ENCODE data around the gene TOR1A.
A peak's percentile ranks its signal among the peaks of the same experiment; 100 is the strongest.

Gene TOR1A

GRCh38 chr9:129781981-129782380 is 42.0 kb downstream of the TOR1A start:
- TF ChIP-seq, protein P1, sequence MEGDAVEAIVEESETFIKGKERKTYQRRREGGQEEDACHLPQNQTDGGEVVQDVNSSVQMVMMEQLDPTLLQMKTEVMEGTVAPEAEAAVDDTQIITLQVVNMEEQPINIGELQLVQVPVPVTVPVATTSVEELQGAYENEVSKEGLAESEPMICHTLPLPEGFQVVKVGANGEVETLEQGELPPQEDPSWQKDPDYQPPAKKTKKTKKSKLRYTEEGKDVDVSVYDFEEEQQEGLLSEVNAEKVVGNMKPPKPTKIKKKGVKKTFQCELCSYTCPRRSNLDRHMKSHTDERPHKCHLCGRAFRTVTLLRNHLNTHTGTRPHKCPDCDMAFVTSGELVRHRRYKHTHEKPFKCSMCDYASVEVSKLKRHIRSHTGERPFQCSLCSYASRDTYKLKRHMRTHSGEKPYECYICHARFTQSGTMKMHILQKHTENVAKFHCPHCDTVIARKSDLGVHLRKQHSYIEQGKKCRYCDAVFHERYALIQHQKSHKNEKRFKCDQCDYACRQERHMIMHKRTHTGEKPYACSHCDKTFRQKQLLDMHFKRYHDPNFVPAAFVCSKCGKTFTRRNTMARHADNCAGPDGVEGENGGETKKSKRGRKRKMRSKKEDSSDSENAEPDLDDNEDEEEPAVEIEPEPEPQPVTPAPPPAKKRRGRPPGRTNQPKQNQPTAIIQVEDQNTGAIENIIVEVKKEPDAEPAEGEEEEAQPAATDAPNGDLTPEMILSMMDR (IDR thresholded peaks at IDR 0.05; ENCODE audit: low read length, missing control alignments) = no peak

GRCh38 chr9:129781131-129781530 is 42.8 kb downstream of the TOR1A start:
- no peak overlapping the region for H3K4me3 ChIP-seq (replicated peaks; ENCODE audit: low read depth, low read length)
- TF ChIP-seq, protein P1 (IDR thresholded peaks at IDR 0.05; ENCODE audit: low read length, missing control alignments) = no peak
- no peak for DNase-seq (ENCODE audit: low read depth)

More at GRCh38 chr9:129781981-129782380, 42.0 kb downstream of the TOR1A start:
- H3K4me3 ChIP-seq (replicated peaks; ENCODE audit: low read depth, low read length) = no peak overlapping the region
- no peak for DNase-seq (ENCODE audit: low read depth)

- no peak for DNase-seq (ENCODE audit: low read depth)
- TF ChIP-seq, protein P1 (IDR thresholded peaks at IDR 0.05; ENCODE audit: low read length, missing control alignments) = no peak
- no peak overlapping the region for H3K4me3 ChIP-seq (replicated peaks; ENCODE audit: low read depth, low read length)
These were observed 44.3 kb downstream of the TOR1A start for GRCh38 chr9:129779560-129780190.

- no peak overlapping the region for H3K4me3 ChIP-seq (replicated peaks; ENCODE audit: low read depth, low read length)
- TF ChIP-seq, protein P1 (IDR thresholded peaks at IDR 0.05; ENCODE audit: low read length, missing control alignments) = no peak
- DNase-seq (ENCODE audit: low read depth) = no peak
These were observed 45.5 kb downstream of the TOR1A start for GRCh38 chr9:129778469-129778868.

- TF ChIP-seq, protein P1 (IDR thresholded peaks at IDR 0.05; ENCODE audit: low read length, missing control alignments) = no peak
- DNase-seq (ENCODE audit: low read depth) = no peak
- H3K4me3 ChIP-seq (replicated peaks; ENCODE audit: low read depth, low read length) = no peak overlapping the region
These were observed 46.2 kb downstream of the TOR1A start for GRCh38 chr9:129777769-129778130.

DNA sequence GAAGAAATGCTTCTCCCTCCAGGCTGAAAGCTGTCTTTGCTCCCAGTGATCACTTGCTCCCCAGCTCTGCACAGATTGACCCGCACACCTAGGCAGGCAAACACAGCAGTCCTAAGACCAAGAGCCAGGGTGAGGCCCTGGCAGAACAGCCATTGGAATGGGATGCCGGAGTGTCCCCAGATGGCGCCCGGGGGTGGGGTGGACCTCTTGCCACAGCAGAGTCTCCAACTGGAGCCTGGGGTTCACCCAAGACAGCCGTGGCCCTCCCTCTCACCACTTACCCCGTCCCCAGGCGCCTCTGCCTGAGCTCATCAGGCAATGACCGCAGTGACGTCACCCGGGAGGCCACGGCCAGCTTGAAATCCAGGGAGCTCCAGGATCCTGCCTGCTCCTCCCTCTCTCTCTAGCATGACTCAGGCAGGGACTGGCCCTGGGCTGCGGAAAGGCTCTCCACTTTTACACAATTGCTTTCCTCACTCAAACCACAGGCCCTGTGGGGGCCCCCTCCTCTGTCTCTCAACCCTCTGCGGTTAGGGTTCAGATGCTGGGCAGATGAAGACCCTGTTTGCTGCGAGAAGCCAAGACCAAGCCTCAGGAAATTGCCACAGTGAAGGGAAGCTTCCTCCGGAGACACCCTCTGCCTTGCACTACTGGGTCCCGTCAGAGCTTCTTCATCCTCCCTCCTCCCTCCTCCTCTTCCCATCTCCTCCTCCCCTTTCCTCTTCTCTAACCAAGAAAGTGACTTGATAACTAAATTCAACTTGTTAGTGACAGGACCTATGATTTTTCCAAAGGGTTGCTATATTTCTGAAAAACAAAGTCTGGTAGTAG is 46.8 kb downstream of the TOR1A start:
- TF ChIP-seq, protein P1 (IDR thresholded peaks at IDR 0.05; ENCODE audit: low read length, missing control alignments) = no peak
- DNase-seq (ENCODE audit: low read depth) = peak; percentile 99
- no peak overlapping the region for H3K4me3 ChIP-seq (replicated peaks; ENCODE audit: low read depth, low read length)
